ENCODE results near the gene C9orf50. TPM values are rescaled to one million over a fixed set of nuclear protein-coding genes. Genes with fewer than 3 reads are reported as not detected.

Gene C9orf50
- polyA plus RNA-seq, 4 donors = 0.09 to 0.27 TPM; not detected in 2

DNA sequence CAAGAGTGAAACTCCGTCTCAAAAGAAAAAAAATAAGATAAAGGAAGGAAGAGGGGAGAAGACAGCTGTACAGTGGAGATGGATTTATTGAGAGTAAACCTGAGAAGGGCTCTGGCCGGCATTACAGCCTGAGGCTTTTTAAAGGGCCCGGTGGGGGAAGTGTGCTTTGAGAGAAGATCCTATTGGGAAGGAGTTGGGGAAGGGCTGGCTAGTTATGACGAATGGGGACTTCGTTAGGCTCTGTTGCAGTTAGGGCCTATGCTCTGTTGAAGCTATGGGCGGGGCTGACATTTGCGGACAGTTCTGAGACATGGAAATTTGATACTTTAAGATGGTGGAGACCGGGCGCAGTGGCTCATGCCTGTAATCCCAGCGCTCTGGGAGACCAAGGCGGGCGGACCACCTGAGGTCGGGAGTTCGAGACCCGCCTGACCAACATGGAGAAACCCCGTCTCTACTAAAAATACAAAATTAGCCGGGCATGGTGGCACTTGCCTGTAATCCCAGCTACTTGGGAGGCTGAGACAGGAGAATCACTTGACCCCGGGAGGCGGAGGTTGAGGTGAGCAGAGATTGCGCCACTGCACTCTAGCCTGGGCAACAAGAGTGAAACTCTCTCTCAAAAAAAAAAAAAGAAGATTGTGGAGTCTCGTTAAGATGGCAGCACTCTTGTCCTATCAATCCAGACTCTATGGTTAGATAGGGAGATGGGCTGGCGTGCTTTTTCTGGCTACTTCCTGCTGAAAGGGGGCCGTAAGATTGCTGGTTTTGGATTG lies 33.2 kb downstream of the C9orf50 start:
- FAIRE-seq = no peak
- DNase-seq = no peak
- 82 to 89% (median 87%) methylated on average over 23 of the region's 23 CpGs for WGBS, 3 donors
- no peak overlapping the region for H3K27ac ChIP-seq (ENCODE audit: low read depth in 1 of 3, low read length in 2 of 3)
- H3K4me3 ChIP-seq (ENCODE audit: low read depth in 1 of 3, low read length in 3 of 3) = no peak overlapping the region
- H3K36me3 ChIP-seq (ENCODE audit: control insufficient read depth in 3 of 3, insufficient read depth in 2 of 3, low read depth in 1 of 3, low read length in 3 of 3) = no peaks in the 10 kb centered on the region
- H3K4me1 ChIP-seq (ENCODE audit: control insufficient read depth in 3 of 3, insufficient read depth in 2 of 3, low read depth in 1 of 3, low read length in 2 of 3) = peaks cover 0 to 6% (median 3%) of the 10 kb centered on the region in 3 donors
- H3K27me3 ChIP-seq (ENCODE audit: control insufficient read depth in 3 of 3, insufficient read depth in 3 of 3, low read length in 3 of 3) = no peaks in the 10 kb centered on the region
- no peaks in the 10 kb centered on the region for H3K9me3 ChIP-seq (ENCODE audit: control insufficient read depth in 2 of 2, insufficient read depth in 1 of 2, low read depth in 1 of 2, low read length in 1 of 2)

- no peak for FAIRE-seq
Measured at GRCh38 chr9:129586685-129587084, 34.2 kb downstream of the C9orf50 start.

DNA sequence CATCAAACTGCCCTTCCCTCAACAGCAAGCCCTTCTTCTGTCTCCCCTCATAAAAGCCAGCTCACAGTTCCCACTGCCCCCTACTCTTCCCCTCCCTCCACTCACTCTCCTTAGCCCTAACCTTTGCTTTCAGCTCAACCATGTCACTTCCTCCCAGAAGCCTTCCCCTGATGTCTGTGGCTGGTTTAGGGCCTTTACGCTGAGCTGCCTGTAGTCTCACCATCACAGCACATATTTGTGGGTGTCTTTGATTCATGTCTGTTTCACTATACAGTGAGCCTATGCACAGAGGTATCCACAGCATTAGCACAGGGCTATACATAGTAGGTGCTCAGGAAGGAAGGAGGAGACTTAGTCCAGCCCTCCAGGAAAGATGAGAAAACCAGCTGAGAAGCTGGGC lies 34.7 kb downstream of the C9orf50 start:
- WGBS, 3 donors = 84 to 93% (median 87%) methylated on average over 1 of the region's 1 CpG

More at GRCh38 chr9:129586685-129587084, 34.2 kb downstream of the C9orf50 start:
- no peak overlapping the region for H3K4me3 ChIP-seq (ENCODE audit: low read depth in 1 of 3, low read length in 3 of 3)
- peaks cover 0 to 6% (median 3%) of the 10 kb centered on the region in 3 donors for H3K4me1 ChIP-seq (ENCODE audit: control insufficient read depth in 3 of 3, insufficient read depth in 2 of 3, low read depth in 1 of 3, low read length in 2 of 3)
- no peak for DNase-seq
- no peaks in the 10 kb centered on the region for H3K36me3 ChIP-seq (ENCODE audit: control insufficient read depth in 3 of 3, insufficient read depth in 2 of 3, low read depth in 1 of 3, low read length in 3 of 3)
- 69 to 81% (median 79%) methylated on average over 3 to 8 of the region's 8 CpGs for WGBS, 3 donors
- no peaks in the 10 kb centered on the region for H3K27me3 ChIP-seq (ENCODE audit: control insufficient read depth in 3 of 3, insufficient read depth in 3 of 3, low read length in 3 of 3)
- H3K9me3 ChIP-seq (ENCODE audit: control insufficient read depth in 2 of 2, insufficient read depth in 1 of 2, low read depth in 1 of 2, low read length in 1 of 2) = no peaks in the 10 kb centered on the region
- no peak overlapping the region for H3K27ac ChIP-seq (ENCODE audit: low read depth in 1 of 3, low read length in 2 of 3)

GRCh38 chr9:129585352-129585751 lies 35.5 kb downstream of the C9orf50 start:
- H3K27ac ChIP-seq (ENCODE audit: low read depth in 1 of 3, low read length in 2 of 3) = no peak overlapping the region
- no peaks in the 10 kb centered on the region for H3K27me3 ChIP-seq (ENCODE audit: control insufficient read depth in 3 of 3, insufficient read depth in 3 of 3, low read length in 3 of 3)
- peaks cover 0 to 8% (median 3%) of the 10 kb centered on the region in 3 donors for H3K4me1 ChIP-seq (ENCODE audit: control insufficient read depth in 3 of 3, insufficient read depth in 2 of 3, low read depth in 1 of 3, low read length in 2 of 3)
- H3K4me3 ChIP-seq (ENCODE audit: low read depth in 1 of 3, low read length in 3 of 3) = no peak overlapping the region
- FAIRE-seq (no peak), DNase-seq (no peak)
- 92 to 100% (median 94%) methylated on average over 1 of the region's 1 CpG for WGBS, 3 donors
- H3K9me3 ChIP-seq (ENCODE audit: control insufficient read depth in 2 of 2, insufficient read depth in 1 of 2, low read depth in 1 of 2, low read length in 1 of 2) = peaks cover 0 to 4% of the 10 kb centered on the region in 2 donors
- H3K36me3 ChIP-seq (ENCODE audit: control insufficient read depth in 3 of 3, insufficient read depth in 2 of 3, low read depth in 1 of 3, low read length in 3 of 3) = no peaks in the 10 kb centered on the region

More for the DNA sequence above, 34.7 kb downstream of the C9orf50 start:
- Histone ChIP-seq H3K9me3 (ENCODE audit: control insufficient read depth in 2 of 2, insufficient read depth in 1 of 2, low read depth in 1 of 2, low read length in 1 of 2) (no peaks in the 10 kb centered on the region), H3K36me3 (ENCODE audit: control insufficient read depth in 3 of 3, insufficient read depth in 2 of 3, low read depth in 1 of 3, low read length in 3 of 3) (no peaks in the 10 kb centered on the region), H3K4me3 (ENCODE audit: low read depth in 1 of 3, low read length in 3 of 3) (no peak overlapping the region), H3K4me1 (ENCODE audit: control insufficient read depth in 3 of 3, insufficient read depth in 2 of 3, low read depth in 1 of 3, low read length in 2 of 3) (peaks cover 0 to 6% (median 3%) of the 10 kb centered on the region in 3 donors), H3K27ac (ENCODE audit: low read depth in 1 of 3, low read length in 2 of 3) (no peak overlapping the region), H3K27me3 (ENCODE audit: control insufficient read depth in 3 of 3, insufficient read depth in 3 of 3, low read length in 3 of 3) (no peaks in the 10 kb centered on the region)
- FAIRE-seq = no peak
- DNase-seq = no peak

GRCh38 chr9:129584136-129584535 lies 36.8 kb downstream of the C9orf50 start:
- Histone ChIP-seq H3K27me3 (ENCODE audit: control insufficient read depth in 3 of 3, insufficient read depth in 3 of 3, low read length in 3 of 3) (no peaks in the 10 kb centered on the region), H3K27ac (ENCODE audit: low read depth in 1 of 3, low read length in 2 of 3) (peak overlapping the region in 1 of 3 donors; percentile 71), H3K4me1 (ENCODE audit: control insufficient read depth in 3 of 3, insufficient read depth in 2 of 3, low read depth in 1 of 3, low read length in 2 of 3) (peaks cover 0 to 17% (median 3%) of the 10 kb centered on the region in 3 donors), H3K36me3 (ENCODE audit: control insufficient read depth in 3 of 3, insufficient read depth in 2 of 3, low read depth in 1 of 3, low read length in 3 of 3) (no peaks in the 10 kb centered on the region), H3K4me3 (ENCODE audit: low read depth in 1 of 3, low read length in 3 of 3) (no peak overlapping the region), H3K9me3 (ENCODE audit: control insufficient read depth in 2 of 2, insufficient read depth in 1 of 2, low read depth in 1 of 2, low read length in 1 of 2) (peaks cover 0 to 5% of the 10 kb centered on the region in 2 donors)
- 85 to 100% (median 94%) methylated on average over 1 of the region's 1 CpG for WGBS, 3 donors
- FAIRE-seq (no peak), DNase-seq (peak; percentile 82 to 83)

GRCh38 chr9:129583308-129584038 lies 37.4 kb downstream of the C9orf50 start:
- Histone ChIP-seq H3K9me3 (ENCODE audit: control insufficient read depth in 2 of 2, insufficient read depth in 1 of 2, low read depth in 1 of 2, low read length in 1 of 2) (peaks cover 0 to 5% of the 10 kb centered on the region in 2 donors), H3K4me1 (ENCODE audit: control insufficient read depth in 3 of 3, insufficient read depth in 2 of 3, low read depth in 1 of 3, low read length in 2 of 3) (peaks cover 0 to 17% (median 3%) of the 10 kb centered on the region in 3 donors), H3K4me3 (ENCODE audit: low read depth in 1 of 3, low read length in 3 of 3) (no peak overlapping the region), H3K27me3 (ENCODE audit: control insufficient read depth in 3 of 3, insufficient read depth in 3 of 3, low read length in 3 of 3) (no peaks in the 10 kb centered on the region), H3K27ac (ENCODE audit: low read depth in 1 of 3, low read length in 2 of 3) (no peak overlapping the region), H3K36me3 (ENCODE audit: control insufficient read depth in 3 of 3, insufficient read depth in 2 of 3, low read depth in 1 of 3, low read length in 3 of 3) (no peaks in the 10 kb centered on the region)
- FAIRE-seq (no peak), DNase-seq (peak in 1 of 2 donors; percentile 52)
- 73 to 81% (median 79%) methylated on average over 10 of the region's 10 CpGs for WGBS, 3 donors

- Histone ChIP-seq H3K27ac (ENCODE audit: low read depth in 1 of 3, low read length in 2 of 3) (no peak overlapping the region), H3K4me3 (ENCODE audit: low read depth in 1 of 3, low read length in 3 of 3) (no peak overlapping the region), H3K4me1 (ENCODE audit: control insufficient read depth in 3 of 3, insufficient read depth in 2 of 3, low read depth in 1 of 3, low read length in 2 of 3) (peaks cover 0 to 17% (median 3%) of the 10 kb centered on the region in 3 donors), H3K9me3 (ENCODE audit: control insufficient read depth in 2 of 2, insufficient read depth in 1 of 2, low read depth in 1 of 2, low read length in 1 of 2) (peaks cover 0 to 5% of the 10 kb centered on the region in 2 donors), H3K36me3 (ENCODE audit: control insufficient read depth in 3 of 3, insufficient read depth in 2 of 3, low read depth in 1 of 3, low read length in 3 of 3) (no peaks in the 10 kb centered on the region), H3K27me3 (ENCODE audit: control insufficient read depth in 3 of 3, insufficient read depth in 3 of 3, low read length in 3 of 3) (no peaks in the 10 kb centered on the region)
- DNase-seq (no peak), FAIRE-seq (no peak)
- WGBS, 3 donors = 74 to 89% (median 83%) methylated on average over 3 of the region's 3 CpGs
Measured at GRCh38 chr9:129582855-129583254, 38.0 kb downstream of the C9orf50 start.

GRCh38 chr9:129581505-129582189 lies 39.3 kb downstream of the C9orf50 start:
- FAIRE-seq (no peak), DNase-seq (no peak)
- peaks cover 0 to 5% of the 10 kb centered on the region in 2 donors for H3K9me3 ChIP-seq (ENCODE audit: control insufficient read depth in 2 of 2, insufficient read depth in 1 of 2, low read depth in 1 of 2, low read length in 1 of 2)
- H3K4me1 ChIP-seq (ENCODE audit: control insufficient read depth in 3 of 3, insufficient read depth in 2 of 3, low read depth in 1 of 3, low read length in 2 of 3) = peaks cover 0 to 17% (median 3%) of the 10 kb centered on the region in 3 donors
- H3K36me3 ChIP-seq (ENCODE audit: control insufficient read depth in 3 of 3, insufficient read depth in 2 of 3, low read depth in 1 of 3, low read length in 3 of 3) = no peaks in the 10 kb centered on the region
- H3K27me3 ChIP-seq (ENCODE audit: control insufficient read depth in 3 of 3, insufficient read depth in 3 of 3, low read length in 3 of 3) = no peaks in the 10 kb centered on the region
- WGBS, 3 donors = 71 to 82% (median 80%) methylated on average over 4 of the region's 4 CpGs
- H3K4me3 ChIP-seq (ENCODE audit: low read depth in 1 of 3, low read length in 3 of 3) = no peak overlapping the region
- peak overlapping the region in 1 of 3 donors; percentile 45 for H3K27ac ChIP-seq (ENCODE audit: low read depth in 1 of 3, low read length in 2 of 3)
